Smooth muscle cell (in vitro differentiated cells): ENCODE results near the gene TMEM59L. TPM values are rescaled to one million over a fixed set of nuclear protein-coding genes. Genes with fewer than 3 reads are reported as not detected.
A peak's percentile ranks its signal among the peaks of the same experiment; 100 is the strongest.

Experiments used
- DNase-seq: peaks from one replicate; lab custom pipeline; 2025; ENCODE audit not compliant: unreplicated experiment; lab: John Stamatoyannopoulos, UW
- H2AFZ ChIP-seq: fragments of 200-600 bp; sonication (generic); 2 replicates; pipeline ENCODE4 v1.6.0; 2016; ENCODE audit warnings: antibody characterized with exemption, low read depth, mild to moderate bottlenecking
- H3F3A ChIP-seq: fragments of 200-600 bp; sonication (generic); 2 replicates; pipeline ENCODE4 v1.6.0; 2017; ENCODE audit warnings: antibody characterized with exemption, low read depth
- H3K27ac ChIP-seq: fragments of 200-600 bp; sonication (generic); 2 replicates; pipeline ENCODE4 v1.5.1; 2016; ENCODE audit warnings: low read depth, mild to moderate bottlenecking
- H3K27me3 ChIP-seq: fragments of 200-600 bp; sonication (generic); 2 replicates; pipeline ENCODE4 v1.6.1; 2016; ENCODE audit warnings: low read depth, mild to moderate bottlenecking
- H3K36me3 ChIP-seq: fragments of 200-600 bp; sonication (generic); 2 replicates; pipeline ENCODE4 v1.5.1; 2016; ENCODE audit warnings: low read depth
- H3K4me1 ChIP-seq: fragments of 200-600 bp; sonication (generic); 2 replicates; pipeline ENCODE4 v1.5.1; 2016; ENCODE audit warnings: low read depth
- H3K4me2 ChIP-seq: fragments of 200-600 bp; sonication (generic); 2 replicates; pipeline ENCODE4 v1.6.0; 2016; ENCODE audit warnings: mild to moderate bottlenecking
- H3K4me3 ChIP-seq: fragments of 200-600 bp; sonication (generic); 2 replicates; pipeline ENCODE4 v1.5.1; 2016; ENCODE audit warnings: mild to moderate bottlenecking
- H3K79me2 ChIP-seq: fragments of 200-600 bp; sonication (generic); 2 replicates; pipeline ENCODE4 v1.6.0; 2016; ENCODE audit warnings: low read depth, mild to moderate bottlenecking
- H3K9ac ChIP-seq: fragments of 200-600 bp; sonication (generic); 2 replicates; pipeline ENCODE4 v1.6.0; 2016; ENCODE audit warnings: low read depth
- H3K9me3 ChIP-seq: fragments of 200-600 bp; sonication (generic); replicated peaks from 2 replicates; pipeline ENCODE4 v1.5.1; 2016; ENCODE audit warnings: low read depth
- H4K20me1 ChIP-seq: fragments of 200-600 bp; sonication (generic); 2 replicates; pipeline ENCODE4 v1.6.0; 2016; ENCODE audit warnings: low read depth
- CTCF ChIP-seq: fragments of 200-600 bp; sonication (generic); IDR thresholded peaks from 2 replicates; pipeline ENCODE4 v1.5.1; 2017; ENCODE audit warnings: borderline replicate concordance, mild to moderate bottlenecking, antibody characterized with exemption; ENCODE audit not compliant: insufficient read depth, poor library complexity, severe bottlenecking
- WGBS: methylation state at CpG from one replicate; pipeline ENCODE4 v1.1.7; 2016; ENCODE audit warnings: low lambda C conversion rate; 5-methylcytosine and 5-hydroxymethylcytosine counted together
- polyA plus RNA-seq: library from polyadenylated mRNA; unstranded; fragments of >200 nt; fragmentation: Nextera tagmentation; extraction: Ambion mirVana; gene quantifications from 2 replicates; pipeline ENCODE4 v1.2.1, GENCODE V29; 2016
- total RNA-seq: library from RNA; depleted of rRNA; stranded (reverse); fragments of >200 nt; gene quantifications from 2 replicates; pipeline ENCODE4 v1.2.3, GENCODE V29; 2014

Gene TMEM59L
- total and polyA plus RNA-seq, 2 experiments from 2014 or later, result 4.4 to 42.0 TPM

DNA sequence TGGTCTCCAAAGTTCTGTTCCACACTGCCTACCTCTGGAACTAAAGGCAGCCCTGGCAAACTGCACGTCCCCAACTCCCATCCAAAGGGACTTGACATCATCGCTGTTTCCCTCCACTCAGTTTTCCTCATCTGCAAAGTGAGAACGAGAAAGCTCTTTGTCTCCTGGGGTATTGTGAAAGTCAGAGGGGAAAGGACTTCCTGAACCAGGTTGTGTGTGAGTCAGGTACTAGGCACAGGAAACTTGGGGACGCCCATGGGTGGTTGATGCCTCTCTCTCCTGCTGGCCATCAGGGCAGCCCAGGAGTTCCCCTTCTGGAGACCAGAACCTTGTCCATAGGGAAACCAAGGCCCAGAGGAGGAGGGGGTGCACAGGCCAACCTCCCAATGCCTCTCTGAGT is 10.8 kb upstream of the TMEM59L start:
- Histone ChIP-seq H3K79me2 (peaks cover 27% of the 10 kb centered on the region), H3F3A (peaks cover 12% of the 10 kb centered on the region), H3K9ac (no peak overlapping the region), H3K27me3 (peaks cover 15% of the 10 kb centered on the region), H3K4me1 (peaks cover 19% of the 10 kb centered on the region), H3K4me2 (no peak overlapping the region), H2AFZ (no peak overlapping the region), H4K20me1 (peaks cover 63% of the 10 kb centered on the region), H3K36me3 (no peaks in the 10 kb centered on the region), H3K9me3 (no peaks in the 10 kb centered on the region), H3K4me3 (no peak overlapping the region), H3K27ac (no peak overlapping the region)
- WGBS, result 86% methylated on average over 4 of the region's 4 CpGs
- DNase-seq, result no peak
- no peak for TF ChIP-seq CTCF

- Histone ChIP-seq H3F3A (peaks cover 12% of the 10 kb centered on the region), H3K79me2 (peaks cover 27% of the 10 kb centered on the region), H2AFZ (no peak overlapping the region), H3K4me1 (peaks cover 28% of the 10 kb centered on the region), H3K9ac (peak overlapping the region; percentile 29), H3K27me3 (peaks cover 30% of the 10 kb centered on the region), H3K9me3 (no peaks in the 10 kb centered on the region), H3K4me2 (peak overlapping the region; percentile 90), H4K20me1 (peaks cover 62% of the 10 kb centered on the region), H3K27ac (peak overlapping the region; percentile 57), H3K4me3 (peak overlapping the region; percentile 57), H3K36me3 (no peaks in the 10 kb centered on the region)
- TF ChIP-seq CTCF, result peak; percentile 18
- DNase-seq, result no peak
- 16% methylated on average over 13 of the region's 32 CpGs for WGBS
These were observed 9.3 kb upstream of the TMEM59L start for GRCh38 chr19:18603255-18603957.

- H3K79me2 ChIP-seq, result peaks cover 27% of the 10 kb centered on the region
- H3K9me3 ChIP-seq, result no peaks in the 10 kb centered on the region
- peak overlapping the region; percentile 90 for H3K4me2 ChIP-seq
- H3K36me3 ChIP-seq, result no peaks in the 10 kb centered on the region
- no peak overlapping the region for H2AFZ ChIP-seq
- 22% methylated on average over 17 of the region's 26 CpGs for WGBS
- peak overlapping the region; percentile 57 for H3K4me3 ChIP-seq
- DNase-seq, result no peak
- peaks cover 54% of the 10 kb centered on the region for H4K20me1 ChIP-seq
- TF ChIP-seq CTCF, result no peak
- no peak overlapping the region for H3K9ac ChIP-seq
- H3F3A ChIP-seq, result peaks cover 12% of the 10 kb centered on the region
- peak overlapping the region; percentile 57 for H3K27ac ChIP-seq
- H3K4me1 ChIP-seq, result peaks cover 28% of the 10 kb centered on the region
- peaks cover 38% of the 10 kb centered on the region for H3K27me3 ChIP-seq
These were observed 8.5 kb upstream of the TMEM59L start for GRCh38 chr19:18603958-18604819.
